Bronchial epithelial cell (primary cell): ENCODE data around the gene CBX6. TPM values are rescaled to one million over a fixed set of nuclear protein-coding genes. Genes with fewer than 3 reads are reported as not detected.

Experiments used
- DNase-seq: peaks from one replicate; pipeline ENCODE4 v3.0.0-alpha.2; 2010; ENCODE audit warnings: low read depth
- FAIRE-seq: peaks from 2 replicates; lab custom pipeline; 2011; peaks lifted over from hg19 to GRCh38; lab: Jason Lieb, UNC
- H3K27me3 ChIP-seq: 2 replicates; pipeline ENCODE4 v1.5.1; 2011; ENCODE audit warnings: low read length; ENCODE audit not compliant: control insufficient read depth, insufficient read depth
- H3K36me3 ChIP-seq: 2 replicates; pipeline ENCODE4 v1.5.1; 2011; ENCODE audit warnings: low read length; ENCODE audit not compliant: control insufficient read depth, insufficient read depth
- H3K4me3 ChIP-seq: 2 replicates; pipeline ENCODE4 v1.5.1; 2011; ENCODE audit warnings: mild to moderate bottlenecking, low read depth, low read length, control low read depth
- total RNA-seq: library from RNA; depleted of rRNA; stranded (reverse); fragments of >200 nt; gene quantifications from 2 replicates; pipeline ENCODE4 v1.2.1, GENCODE V29; 2014
- TF ChIP-seq, protein P1 (sequence below): IDR thresholded peaks from 2 replicates; pipeline ENCODE4 v1.5.1; 2011; ENCODE audit warnings: mild to moderate bottlenecking, moderate library complexity, low read length, control low read depth, inconsistent platforms; ENCODE audit not compliant: insufficient read depth, severe bottlenecking

The CBX6 gene
- total RNA-seq, 1 donor from 2014 or later = 6.8 TPM

DNA sequence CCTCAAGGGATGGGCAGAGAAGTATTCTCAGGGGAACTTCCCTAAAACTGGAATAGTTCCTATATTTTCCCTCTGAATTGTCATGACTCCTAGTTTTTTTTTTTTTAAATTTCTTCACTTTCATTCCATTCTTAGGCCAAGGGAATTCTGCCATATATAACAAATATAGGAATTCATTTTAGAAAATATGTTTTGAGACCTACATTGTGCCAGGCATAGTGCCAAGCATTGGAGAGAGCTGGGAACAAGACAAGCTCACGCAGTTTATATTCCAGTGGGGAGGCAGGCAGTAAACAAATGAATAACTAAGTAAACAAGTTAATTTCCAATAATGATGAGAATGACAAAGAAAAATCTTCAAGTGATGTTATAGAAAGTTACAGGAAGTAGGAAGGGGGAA, 25.6 kb downstream of the CBX6 start:
- Histone ChIP-seq H3K27me3 (peaks cover 25% of the 10 kb centered on the region), H3K36me3 (no peaks in the 10 kb centered on the region), H3K4me3 (no peak overlapping the region)
- DNase-seq = no peak
- FAIRE-seq = no peak
- TF ChIP-seq, protein P1, sequence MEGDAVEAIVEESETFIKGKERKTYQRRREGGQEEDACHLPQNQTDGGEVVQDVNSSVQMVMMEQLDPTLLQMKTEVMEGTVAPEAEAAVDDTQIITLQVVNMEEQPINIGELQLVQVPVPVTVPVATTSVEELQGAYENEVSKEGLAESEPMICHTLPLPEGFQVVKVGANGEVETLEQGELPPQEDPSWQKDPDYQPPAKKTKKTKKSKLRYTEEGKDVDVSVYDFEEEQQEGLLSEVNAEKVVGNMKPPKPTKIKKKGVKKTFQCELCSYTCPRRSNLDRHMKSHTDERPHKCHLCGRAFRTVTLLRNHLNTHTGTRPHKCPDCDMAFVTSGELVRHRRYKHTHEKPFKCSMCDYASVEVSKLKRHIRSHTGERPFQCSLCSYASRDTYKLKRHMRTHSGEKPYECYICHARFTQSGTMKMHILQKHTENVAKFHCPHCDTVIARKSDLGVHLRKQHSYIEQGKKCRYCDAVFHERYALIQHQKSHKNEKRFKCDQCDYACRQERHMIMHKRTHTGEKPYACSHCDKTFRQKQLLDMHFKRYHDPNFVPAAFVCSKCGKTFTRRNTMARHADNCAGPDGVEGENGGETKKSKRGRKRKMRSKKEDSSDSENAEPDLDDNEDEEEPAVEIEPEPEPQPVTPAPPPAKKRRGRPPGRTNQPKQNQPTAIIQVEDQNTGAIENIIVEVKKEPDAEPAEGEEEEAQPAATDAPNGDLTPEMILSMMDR = no peak

GRCh38 chr22:38845004-38845740, 26.8 kb downstream of the CBX6 start:
- Histone ChIP-seq H3K4me3 (no peak overlapping the region), H3K27me3 (peaks cover 30% of the 10 kb centered on the region), H3K36me3 (no peaks in the 10 kb centered on the region)
- DNase-seq (no peak), FAIRE-seq (peak; percentile 82)
- TF ChIP-seq, protein P1 = no peak

GRCh38 chr22:38844315-38845003, 27.6 kb downstream of the CBX6 start:
- peaks cover 28% of the 10 kb centered on the region for H3K27me3 ChIP-seq
- FAIRE-seq = no peak

DNA sequence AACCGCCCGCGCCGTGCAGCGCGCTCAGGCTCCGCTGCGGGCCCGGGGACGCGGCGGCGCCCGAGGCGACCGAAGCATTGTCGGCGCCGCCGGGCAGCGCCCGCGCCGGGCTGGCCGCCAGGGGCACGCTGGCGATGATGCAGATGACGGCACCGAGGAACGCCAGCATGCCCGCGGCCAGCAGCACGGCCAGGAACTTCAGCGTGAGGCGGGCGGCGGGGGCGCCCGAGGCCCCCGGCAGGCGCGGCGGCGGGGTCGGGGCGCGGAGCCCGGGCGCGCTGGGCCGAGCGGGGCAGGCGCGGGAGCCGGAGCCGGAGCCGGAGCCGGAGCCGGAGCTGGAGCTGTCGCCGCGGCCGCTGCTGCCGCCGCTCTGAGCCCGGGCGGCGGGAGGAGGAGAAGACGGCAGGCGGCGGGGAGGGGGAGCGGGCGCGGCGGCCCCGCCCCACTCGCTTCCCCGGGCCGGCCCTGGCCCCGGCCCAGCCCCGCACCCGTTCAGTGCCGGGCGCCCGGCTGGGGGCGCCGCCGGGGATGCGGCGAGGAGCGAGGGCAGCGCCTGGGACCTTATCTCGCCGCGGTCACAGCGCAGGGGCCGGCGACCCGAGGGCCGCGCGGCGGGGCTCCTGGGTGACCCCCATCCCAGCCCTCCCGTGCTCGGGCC, 28.2 kb downstream of the CBX6 start, which contains the start of gene NPTXR:
Gene NPTXR, minus strand, starts transcription at position 372 of the 658 bp plus-strand sequence.
- no peaks in the 10 kb centered on the region for H3K36me3 ChIP-seq
- peaks cover 29% of the 10 kb centered on the region for H3K27me3 ChIP-seq
- H3K4me3 ChIP-seq = peak within 1 kb of the TSS; percentile 8
- FAIRE-seq (no peak), DNase-seq (no peak)
- TF ChIP-seq, protein P1 = no peak

More at GRCh38 chr22:38844315-38845003, 27.6 kb downstream of the CBX6 start:
- Histone ChIP-seq H3K4me3 (no peak overlapping the region), H3K36me3 (no peaks in the 10 kb centered on the region)
- no peak for DNase-seq
- TF ChIP-seq, protein P1 = no peak

- FAIRE-seq = no peak
- peak; percentile 16 for DNase-seq
- Histone ChIP-seq H3K27me3 (peaks cover 29% of the 10 kb centered on the region), H3K4me3 (peak overlapping the region; percentile 8), H3K36me3 (no peaks in the 10 kb centered on the region)
- TF ChIP-seq, protein P1 = peak; percentile 29
Observed at GRCh38 chr22:38843201-38843656, 28.8 kb downstream of the CBX6 start.
